OCI-LY7 (cell line): ENCODE results near the gene GOLIM4. TPM values are rescaled to one million over a fixed set of nuclear protein-coding genes. Genes with fewer than 3 reads are reported as not detected.

Source experiments
- Bru-seq: library from RNA; stranded (reverse); fragments of 400-500 nt; gene quantifications from one replicate; lab custom pipeline; 2021; lab: Mats Ljungman, UMichigan
- BruChase-seq, 2 experiments: library from RNA; stranded (reverse); fragments of 400-500 nt; gene quantifications; one replicate each; lab custom pipeline; 2021; lab: Mats Ljungman, UMichigan
- BruUV-seq: library from RNA; stranded (reverse); fragments of 400-500 nt; replicated peaks from 2 replicates; lab custom pipeline; 2021; lab: Mats Ljungman, UMichigan
- CTCF ChIA-PET: fragments of 300-600 bp; sonication (Branson Sonifier 250); formaldehyde crosslinking; loops from one replicate; lab custom pipeline; 2022; ENCODE audit warnings: antibody characterized with exemption; ENCODE audit not compliant: unreplicated experiment; lab: Charles Lee
- POLR2A ChIA-PET: fragments of 300-600 bp; sonication (Branson Sonifier 250); formaldehyde crosslinking; loops from one replicate; lab custom pipeline; 2022; ENCODE audit warnings: antibody characterized with exemption; lab: Charles Lee
- DNase-seq: peaks from one replicate; pipeline ENCODE4 v3.0.0-alpha.2; 2015; ENCODE audit warnings: low spot score
- H2AFZ ChIP-seq: fragments of 200-600 bp; sonication (generic), shearing (Covaris generic); 2 replicates; pipeline ENCODE4 v1.6.1; 2014; ENCODE audit warnings: mild to moderate bottlenecking, antibody characterized with exemption, low read length, moderate library complexity
- H3K27ac ChIP-seq: fragments of 200-600 bp; sonication (generic); 2 replicates; pipeline ENCODE4 v1.5.1; 2014; ENCODE audit warnings: mixed run types, low read depth, mild to moderate bottlenecking, moderate library complexity, low read length, inconsistent platforms; ENCODE audit not compliant: poor library complexity, severe bottlenecking
- H3K36me3 ChIP-seq: fragments of 200-600 bp; sonication (generic); 2 replicates; pipeline ENCODE4 v1.6.1; 2014; ENCODE audit warnings: mild to moderate bottlenecking, antibody characterized with exemption, low read length, moderate library complexity, mixed read lengths; ENCODE audit not compliant: insufficient read depth
- H3K4me1 ChIP-seq: fragments of 200-600 bp; sonication (generic); 2 replicates; pipeline ENCODE4 v1.5.1; 2014; ENCODE audit warnings: mild to moderate bottlenecking, low read length; ENCODE audit not compliant: insufficient read depth, poor library complexity, severe bottlenecking
- H3K4me2 ChIP-seq: fragments of 200-600 bp; sonication (generic); 2 replicates; pipeline ENCODE4 v1.6.1; 2014; ENCODE audit warnings: mild to moderate bottlenecking, low read length
- H3K4me3 ChIP-seq: fragments of 200-600 bp; sonication (generic); 2 replicates; pipeline ENCODE4 v1.5.1; 2014; ENCODE audit warnings: mild to moderate bottlenecking, low read depth, low read length; ENCODE audit not compliant: poor library complexity, severe bottlenecking
- H3K79me2 ChIP-seq: fragments of 200-600 bp; sonication (generic); 2 replicates; pipeline ENCODE4 v1.6.1; 2016; ENCODE audit warnings: low read depth, mild to moderate bottlenecking, low read length, moderate library complexity, mixed read lengths; ENCODE audit not compliant: insufficient read depth
- H3K9me2 ChIP-seq: fragments of 200-600 bp; sonication (generic); 2 replicates; pipeline ENCODE4 v1.6.1; 2016; ENCODE audit warnings: mild to moderate bottlenecking, low read length, mixed read lengths; ENCODE audit not compliant: insufficient read depth
- H3K9me3 ChIP-seq: fragments of 200-600 bp; sonication (generic); 2 replicates; pipeline ENCODE4 v1.6.1; 2014; ENCODE audit warnings: mild to moderate bottlenecking, mixed run types, low read length, mixed read lengths
- H4K20me1 ChIP-seq: fragments of 200-600 bp; sonication (generic); 2 replicates; pipeline ENCODE4 v1.6.1; 2014; ENCODE audit warnings: mild to moderate bottlenecking, antibody characterized with exemption, low read length, moderate library complexity, mixed read lengths; ENCODE audit not compliant: insufficient read depth
- EZH2phosphoT487 ChIP-seq: fragments of 200-600 bp; sonication (generic); IDR thresholded peaks from 2 replicates; pipeline ENCODE4 v1.6.1; 2018; ENCODE audit warnings: low read depth, borderline replicate concordance, mild to moderate bottlenecking, mixed run types, antibody characterized with exemption, low read length, moderate library complexity, mixed read lengths
- intact Hi-C: fragments of 100-400 bp; cut with micrococcal nuclease; formaldehyde crosslinking; loops from one replicate; pipeline ENCODE4 v1.10.0; 2022; ENCODE audit not compliant: unreplicated experiment
- long read RNA-seq: library from polyadenylated mRNA; stranded (forward); transcript quantifications from one replicate; pipeline ENCODE4 v2.0.0, GENCODE V29; 2022
- total RNA-seq, 2 experiments: library from RNA; depleted of rRNA in 1 of 2; stranded (reverse); fragments of >200 nt in 1 of 2; shearing (Covaris generic) in 1 of 2; gene quantifications; 2 replicates each; pipeline ENCODE4 v1.2.3, GENCODE V29; 2014 to 2022
- TF ChIP-seq, protein P1 (sequence below): fragments of 200-600 bp; sonication (generic); conservative IDR thresholded peaks from 2 replicates; pipeline ENCODE4 v1.5.1; 2014; ENCODE audit warnings: mild to moderate bottlenecking, antibody characterized with exemption, low read length, moderate library complexity, mixed read lengths

The GOLIM4 gene, protein sequence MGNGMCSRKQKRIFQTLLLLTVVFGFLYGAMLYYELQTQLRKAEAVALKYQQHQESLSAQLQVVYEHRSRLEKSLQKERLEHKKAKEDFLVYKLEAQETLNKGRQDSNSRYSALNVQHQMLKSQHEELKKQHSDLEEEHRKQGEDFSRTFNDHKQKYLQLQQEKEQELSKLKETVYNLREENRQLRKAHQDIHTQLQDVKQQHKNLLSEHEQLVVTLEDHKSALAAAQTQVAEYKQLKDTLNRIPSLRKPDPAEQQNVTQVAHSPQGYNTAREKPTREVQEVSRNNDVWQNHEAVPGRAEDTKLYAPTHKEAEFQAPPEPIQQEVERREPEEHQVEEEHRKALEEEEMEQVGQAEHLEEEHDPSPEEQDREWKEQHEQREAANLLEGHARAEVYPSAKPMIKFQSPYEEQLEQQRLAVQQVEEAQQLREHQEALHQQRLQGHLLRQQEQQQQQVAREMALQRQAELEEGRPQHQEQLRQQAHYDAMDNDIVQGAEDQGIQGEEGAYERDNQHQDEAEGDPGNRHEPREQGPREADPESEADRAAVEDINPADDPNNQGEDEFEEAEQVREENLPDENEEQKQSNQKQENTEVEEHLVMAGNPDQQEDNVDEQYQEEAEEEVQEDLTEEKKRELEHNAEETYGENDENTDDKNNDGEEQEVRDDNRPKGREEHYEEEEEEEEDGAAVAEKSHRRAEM
- total RNA-seq (2014; rRNA removed; shearing (Covaris generic)) (31.2 and 42.6 TPM in 2 replicates), total RNA-seq (2022) (42.8 and 46.6 TPM in 2 replicates), Bru-seq, nascent RNA (percentile 90 among the genes with signal in this experiment), BruChase-seq, experiment 1, labeled RNA remaining after a 6-hour chase (percentile 70 among the genes with signal in this experiment), BruChase-seq, experiment 2, labeled RNA remaining after a 2-hour chase (percentile 78 among the genes with signal in this experiment)
- long read RNA-seq, full-length matches to known transcripts = 7 of 15 reads
- long read RNA-seq, partial matches to known transcripts = 2 of 15 reads
- long read RNA-seq, other reads (novel, unspliced or antisense) = 6 of 15 reads

DNA sequence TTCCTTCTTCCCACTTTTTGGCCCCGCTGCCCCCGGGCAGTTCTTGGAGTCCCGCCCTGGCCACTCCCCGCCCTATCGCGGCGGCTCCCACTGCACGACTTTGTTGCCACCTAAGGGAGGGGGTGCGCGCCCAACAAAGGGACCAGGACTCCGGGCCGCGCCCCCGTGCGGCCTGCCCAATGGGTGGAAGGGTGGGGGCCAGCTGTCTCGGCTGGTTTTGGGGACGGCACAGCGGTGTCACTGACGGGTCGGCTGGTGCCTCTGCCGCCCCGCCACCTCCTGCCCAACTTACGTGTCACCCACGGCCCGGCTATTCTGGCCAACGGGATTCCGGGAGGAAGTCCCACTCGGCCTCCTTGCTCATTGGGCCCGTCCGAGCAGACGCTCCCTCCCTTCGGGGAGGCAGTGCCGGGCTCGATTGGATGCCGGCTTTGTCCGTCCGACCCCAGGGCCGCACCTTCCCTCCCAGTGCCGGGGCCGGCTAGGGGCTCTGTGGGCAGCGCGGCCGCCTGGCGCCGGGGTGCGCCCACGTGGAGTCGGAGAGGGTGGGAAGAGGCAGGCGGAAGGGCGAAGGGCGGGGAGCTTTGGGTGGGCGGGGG is at the start of gene GOLIM4:
TSS of gene GOLIM4 (minus strand) at position 314 of the 599 bp plus-strand sequence. CDS start 639 bp downstream, outside the sequence.
- no peaks in the 10 kb centered on the region for H3K36me3 ChIP-seq
- ChIA-PET POLR2A (interaction anchor here (0.7 to 2.6 kb wide), 6 partner anchors 9 to 111 kb away, joined by 3 to 11 read pairs (median 6); no protein-coding TSS in a partner anchor), CTCF (no interaction called here)
- no peaks in the 10 kb centered on the region for H3K9me3 ChIP-seq
- H3K79me2 ChIP-seq = peaks cover 39% of the 10 kb centered on the region
- H3K4me1 ChIP-seq = peaks cover 31% of the 10 kb centered on the region
- peak within 1 kb of the TSS; percentile 84 for H3K27ac ChIP-seq
- H3K4me2 ChIP-seq = peak within 1 kb of the TSS; percentile 97
- peak within 1 kb of the TSS; percentile 80 for H3K4me3 ChIP-seq
- BruUV-seq = no TSS peak
- H2AFZ ChIP-seq = peak within 1 kb of the TSS; percentile 93
- DNase-seq = peak; percentile 96
- intact Hi-C loops = loop anchor here (1.0 to 10.0 kb wide), 5 partner anchors 48 to 1849 kb away; partner anchors contain the start of gene PDCD10
- no peaks in the 10 kb centered on the region for H3K9me2 ChIP-seq
- peaks cover 24% of the 10 kb centered on the region for H4K20me1 ChIP-seq
- TF ChIP-seq EZH2phosphoT487 = no peak
- TF ChIP-seq, protein P1, sequence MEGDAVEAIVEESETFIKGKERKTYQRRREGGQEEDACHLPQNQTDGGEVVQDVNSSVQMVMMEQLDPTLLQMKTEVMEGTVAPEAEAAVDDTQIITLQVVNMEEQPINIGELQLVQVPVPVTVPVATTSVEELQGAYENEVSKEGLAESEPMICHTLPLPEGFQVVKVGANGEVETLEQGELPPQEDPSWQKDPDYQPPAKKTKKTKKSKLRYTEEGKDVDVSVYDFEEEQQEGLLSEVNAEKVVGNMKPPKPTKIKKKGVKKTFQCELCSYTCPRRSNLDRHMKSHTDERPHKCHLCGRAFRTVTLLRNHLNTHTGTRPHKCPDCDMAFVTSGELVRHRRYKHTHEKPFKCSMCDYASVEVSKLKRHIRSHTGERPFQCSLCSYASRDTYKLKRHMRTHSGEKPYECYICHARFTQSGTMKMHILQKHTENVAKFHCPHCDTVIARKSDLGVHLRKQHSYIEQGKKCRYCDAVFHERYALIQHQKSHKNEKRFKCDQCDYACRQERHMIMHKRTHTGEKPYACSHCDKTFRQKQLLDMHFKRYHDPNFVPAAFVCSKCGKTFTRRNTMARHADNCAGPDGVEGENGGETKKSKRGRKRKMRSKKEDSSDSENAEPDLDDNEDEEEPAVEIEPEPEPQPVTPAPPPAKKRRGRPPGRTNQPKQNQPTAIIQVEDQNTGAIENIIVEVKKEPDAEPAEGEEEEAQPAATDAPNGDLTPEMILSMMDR = peak; percentile 45; the same call in 1 of the 2 replicates

- H2AFZ ChIP-seq = peak overlapping the region; percentile 72
- TF ChIP-seq, protein P1 = no peak
- no peak for TF ChIP-seq EZH2phosphoT487
- peaks cover 3% of the 10 kb centered on the region for H3K4me1 ChIP-seq
- POLR2A ChIA-PET = interaction anchor here (0.6 kb wide), 1 partner anchor 16 kb away, joined by 3 read pairs; no protein-coding TSS in a partner anchor
- BruUV-seq = no TSS peak
- no peaks in the 10 kb centered on the region for H3K36me3 ChIP-seq
- H3K9me2 ChIP-seq = no peaks in the 10 kb centered on the region
- intact Hi-C loops = no loop called here
- no peak overlapping the region for H3K27ac ChIP-seq
- no peaks in the 10 kb centered on the region for H3K79me2 ChIP-seq
- DNase-seq = peak; percentile 11
- CTCF ChIA-PET = no interaction called here
- no peaks in the 10 kb centered on the region for H4K20me1 ChIP-seq
- H3K4me3 ChIP-seq = no peak overlapping the region
- H3K4me2 ChIP-seq = peak overlapping the region; percentile 20; the same call in 1 of the 2 replicates
- H3K9me3 ChIP-seq = no peaks in the 10 kb centered on the region
Observed at GRCh38 chr3:168141405-168141998, 45.8 kb upstream of the GOLIM4 start.
